HL-60/S4 (cell line): Measurements from ENCODE around the gene UFC1.

Source experiments
- in situ Hi-C: fragments of 300-500 bp; cut with MboI; formaldehyde crosslinking; loops from 2 replicates; pipeline ENCODE4 v1.14.3; 2022; ENCODE audit warnings: low sequenced_read_pairs

UFC1 gene

DNA sequence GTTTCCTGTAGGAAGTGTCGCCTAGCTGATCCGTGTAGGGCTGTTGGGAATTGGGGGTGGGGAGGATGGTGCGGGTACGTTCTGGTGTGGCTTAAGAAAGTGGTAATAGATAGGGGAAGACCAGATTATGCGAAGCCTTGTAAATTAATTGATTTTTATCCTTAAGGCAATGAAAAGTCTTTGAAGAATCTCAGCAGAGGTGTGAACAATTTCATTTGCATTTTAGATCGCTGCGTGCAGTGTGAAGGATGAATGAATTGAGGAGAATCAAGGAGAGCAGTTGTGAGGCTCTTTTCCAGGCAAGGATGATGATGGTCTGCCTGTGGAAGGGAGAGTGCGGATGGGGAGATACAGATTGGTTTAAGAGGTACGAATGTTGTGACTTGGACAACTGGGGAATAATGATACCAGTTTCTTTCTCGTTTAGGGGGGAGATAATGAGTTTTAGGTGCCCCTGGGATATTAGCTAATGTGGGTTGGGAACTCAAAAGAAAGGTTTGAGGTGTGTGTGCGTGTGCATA is 20.5 kb upstream of the UFC1 start:
- in situ Hi-C loops, result no loop called here

DNA sequence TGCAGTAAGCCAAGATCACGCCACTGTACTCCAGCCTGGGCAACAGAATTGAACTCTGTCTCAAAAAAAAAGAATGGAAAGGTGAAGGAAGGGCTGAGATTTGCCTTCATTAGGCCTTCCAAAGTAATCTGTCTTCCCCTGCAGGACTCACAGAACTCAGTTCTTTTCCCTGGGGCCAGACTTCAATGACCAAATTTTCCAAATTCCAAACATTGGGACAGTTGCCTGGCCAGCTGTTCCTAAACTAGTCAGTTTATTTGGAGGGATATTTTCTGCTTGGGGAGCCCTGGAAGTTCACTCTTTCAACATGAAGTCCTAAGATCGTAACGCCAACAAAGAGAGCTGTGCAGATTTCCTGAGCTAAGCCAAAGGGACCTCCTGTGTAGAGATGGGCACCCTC is 15.9 kb upstream of the UFC1 start:
- in situ Hi-C loops, result no loop called here

DNA sequence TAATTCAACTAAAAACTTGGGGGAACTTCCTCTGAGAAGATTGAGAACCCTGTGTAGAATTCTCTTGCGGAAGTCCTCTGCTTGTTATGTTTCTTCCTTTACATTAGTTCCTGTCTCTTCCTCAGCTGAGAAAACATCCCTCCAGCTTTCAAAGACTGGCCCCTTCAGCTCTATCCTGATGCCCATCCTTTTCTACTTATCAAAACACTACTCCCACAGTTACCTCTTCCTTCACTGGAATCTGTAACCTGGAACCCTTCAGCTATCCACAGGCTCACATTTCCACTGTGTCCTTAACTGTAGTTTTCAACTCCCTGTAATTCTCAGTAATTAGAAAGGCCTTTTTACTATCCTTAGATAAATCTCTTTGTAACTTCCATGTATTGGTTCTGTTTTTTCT is 15.3 kb upstream of the UFC1 start:
- in situ Hi-C loops, result no loop called here

DNA sequence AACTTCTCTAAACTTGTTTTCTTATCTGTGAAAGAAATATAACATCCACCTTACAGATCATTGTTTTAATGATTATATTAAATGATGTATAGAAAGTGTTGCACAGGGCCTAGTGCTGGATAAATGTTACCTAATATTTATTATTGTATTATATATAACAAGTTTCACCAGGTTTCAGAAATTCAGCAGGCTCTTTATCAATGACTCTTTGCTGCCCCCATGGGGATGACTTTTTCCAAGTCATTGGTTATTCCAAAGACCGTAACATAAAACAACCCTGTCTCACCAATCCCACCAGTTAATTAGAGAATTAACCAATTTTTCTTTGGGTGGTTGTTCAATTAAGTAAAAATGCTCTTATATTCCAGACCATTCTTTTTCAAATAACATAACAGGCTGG is 14.0 kb upstream of the UFC1 start:
- in situ Hi-C loops, result loop anchor here (10.0 kb wide), 1 partner anchor 145 kb away; no protein-coding TSS in a partner anchor

DNA sequence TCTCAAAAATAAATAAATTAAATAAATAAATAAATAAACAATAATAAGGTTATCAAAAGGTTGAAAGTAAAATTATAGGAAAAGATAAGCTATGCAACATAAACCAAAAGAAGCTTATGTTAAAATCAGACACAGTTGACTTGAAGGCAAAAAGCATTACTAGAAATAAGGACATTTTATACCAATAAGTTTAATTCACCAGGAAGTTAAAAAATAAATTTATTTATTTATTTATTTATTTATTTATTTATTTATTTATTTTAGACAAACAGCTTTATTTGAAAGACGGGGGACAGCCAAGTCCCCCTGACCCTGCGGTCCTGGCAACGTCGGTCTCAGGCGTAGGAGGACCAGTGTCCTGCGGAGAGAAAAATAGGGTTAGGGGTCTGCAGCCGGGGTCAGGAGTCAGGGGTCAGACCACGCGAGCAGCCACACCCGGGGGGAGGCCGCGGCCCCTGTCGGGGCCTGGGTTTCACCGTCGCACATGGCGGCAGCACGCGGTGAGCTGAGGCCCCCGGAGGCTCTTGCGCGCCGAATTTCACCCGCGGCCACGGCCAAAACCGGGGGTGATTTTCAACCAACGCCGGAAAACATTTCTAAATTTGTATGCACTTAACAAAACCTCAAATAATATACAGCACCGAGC is 12.9 kb upstream of the UFC1 start:
- in situ Hi-C loops, result loop anchor here (10.0 kb wide), 1 partner anchor 146 kb away; no protein-coding TSS in a partner anchor

DNA sequence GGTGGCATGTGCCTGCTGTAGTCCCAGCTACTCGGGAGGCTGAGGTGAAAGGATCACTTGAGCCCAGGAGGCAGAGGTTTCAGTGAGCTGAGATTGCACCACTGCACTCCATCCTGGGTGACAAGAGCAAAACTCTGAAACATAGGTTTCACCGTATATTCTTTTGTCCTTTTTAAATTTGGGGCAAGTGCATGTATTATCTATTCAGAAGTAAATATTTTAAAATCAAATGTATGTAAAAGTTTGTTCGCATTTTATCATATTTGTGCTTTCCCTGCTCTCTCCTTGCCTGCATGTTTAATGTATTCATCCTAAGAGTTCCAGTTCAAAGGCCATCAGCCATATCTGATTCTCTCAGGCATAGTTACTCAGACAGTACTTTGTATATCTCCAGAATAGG is 7.9 kb upstream of the UFC1 start:
- in situ Hi-C loops, result loop anchor here (10.0 kb wide), 1 partner anchor 151 kb away; no protein-coding TSS in a partner anchor

DNA sequence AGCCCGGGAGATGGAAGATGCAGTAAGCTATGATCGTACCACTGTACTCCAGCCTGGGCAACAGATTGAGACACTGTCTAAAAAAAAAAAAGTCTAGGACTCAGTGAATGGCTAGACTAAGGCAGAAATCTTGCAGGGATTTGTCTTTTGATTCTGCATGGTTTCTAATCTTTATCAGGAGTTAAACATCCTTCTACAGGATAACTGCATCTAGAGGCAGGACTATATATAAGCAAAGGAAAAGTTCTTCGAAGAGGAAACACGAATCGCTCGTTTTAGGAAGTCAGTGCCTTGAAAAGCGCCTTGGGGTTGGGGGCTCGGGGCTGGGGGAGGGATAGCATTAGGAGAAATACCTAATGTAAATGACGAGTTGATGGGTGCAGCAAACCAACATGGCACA is 602 bp upstream of the UFC1 start:
- in situ Hi-C loops, result no loop called here

DNA sequence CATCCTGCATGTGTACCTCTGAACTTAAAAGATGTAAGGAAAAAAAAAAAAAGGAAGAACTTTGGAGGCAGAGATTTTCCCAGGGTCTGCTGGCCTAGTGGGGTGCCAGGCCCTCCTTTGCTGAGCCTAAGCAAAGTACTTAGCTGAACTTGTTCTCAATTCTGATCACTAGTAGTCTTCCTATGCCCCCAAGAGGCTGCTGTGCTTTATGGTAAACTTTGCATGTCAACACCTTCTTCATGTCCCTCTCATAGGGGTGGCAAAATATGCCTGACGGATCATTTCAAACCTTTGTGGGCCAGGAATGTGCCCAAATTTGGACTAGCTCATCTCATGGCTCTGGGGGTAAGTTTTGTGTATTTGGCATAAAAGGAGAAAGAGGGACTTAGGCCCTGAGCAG is 4.1 kb downstream of the UFC1 start:
- in situ Hi-C loops, result no loop called here

DNA sequence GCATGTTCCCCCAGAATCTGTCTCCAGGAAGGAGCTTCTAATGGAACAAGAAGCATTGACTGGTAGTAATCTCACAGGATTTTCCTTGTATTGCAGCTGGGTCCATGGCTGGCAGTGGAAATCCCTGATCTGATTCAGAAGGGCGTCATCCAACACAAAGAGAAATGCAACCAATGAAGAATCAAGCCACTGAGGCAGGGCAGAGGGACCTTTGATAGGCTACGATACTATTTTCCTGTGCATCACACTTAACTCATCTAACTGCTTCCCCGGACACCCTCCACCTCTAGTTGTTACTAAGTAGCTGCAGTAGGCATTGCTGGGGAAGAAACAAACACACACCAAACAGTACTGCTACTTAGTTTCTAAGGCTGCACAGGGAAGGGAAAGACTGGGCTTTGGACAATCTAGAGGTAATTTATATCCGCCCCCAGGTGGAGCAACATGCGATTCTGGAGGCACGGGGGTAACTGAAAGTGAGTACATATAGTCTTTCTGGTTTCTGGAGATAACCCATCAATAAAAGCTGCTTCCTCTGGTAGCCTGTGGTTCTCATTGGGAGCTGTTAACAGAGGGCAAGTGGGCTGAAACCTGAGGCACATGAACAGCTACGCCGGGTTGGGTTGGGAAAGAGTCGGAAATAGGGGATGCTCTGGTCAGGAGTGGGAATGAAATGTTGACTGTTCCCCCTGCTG is 4.7 kb downstream of the UFC1 start:
- in situ Hi-C loops, result no loop called here

DNA sequence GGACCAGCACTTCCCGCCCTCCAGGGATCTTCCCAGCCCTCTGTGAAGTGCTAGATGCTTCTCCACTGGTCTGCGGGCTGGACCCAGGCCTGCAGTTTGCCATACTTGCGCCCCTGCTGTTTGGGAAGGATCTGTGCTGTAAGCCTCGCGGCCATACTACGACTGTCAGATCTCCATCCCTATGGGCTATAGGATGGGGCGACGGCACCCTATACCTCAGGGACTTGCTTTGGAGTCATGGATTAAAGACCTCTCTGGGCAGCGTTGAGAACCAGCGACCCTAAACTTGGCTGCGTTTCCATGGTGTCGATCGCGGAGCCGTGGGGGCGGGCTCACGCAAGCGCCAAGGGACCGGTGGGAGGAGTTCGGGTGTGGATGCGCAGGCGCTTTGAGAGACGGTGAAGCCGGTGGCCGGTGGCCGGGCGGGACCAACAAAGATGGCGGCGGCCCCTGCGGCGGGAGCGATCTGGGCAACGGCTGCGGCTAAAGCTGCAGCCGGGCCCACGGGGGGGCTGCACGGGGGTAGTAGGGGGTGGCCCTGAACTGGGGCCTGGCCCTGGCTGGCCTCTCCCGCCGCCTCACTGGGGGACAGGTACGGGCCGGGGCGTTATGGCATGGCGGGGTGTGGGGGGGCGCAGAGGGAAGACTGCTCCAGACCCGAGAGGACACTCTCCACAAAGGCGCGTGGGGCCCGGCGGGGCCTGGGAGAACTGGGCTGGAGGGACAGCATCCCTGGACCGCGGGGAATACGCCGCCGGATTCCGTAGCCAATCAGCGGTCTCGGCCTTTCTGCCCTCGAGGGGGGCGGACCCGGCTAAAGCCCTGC is 5.5 kb downstream of the UFC1 start, which contains the start of gene USP21:
USP21 (plus strand) TSS at position 414 of the 826 bp plus-strand sequence. CDS start 1,141 bp downstream, outside the sequence.
- in situ Hi-C loops, result no loop called here

DNA sequence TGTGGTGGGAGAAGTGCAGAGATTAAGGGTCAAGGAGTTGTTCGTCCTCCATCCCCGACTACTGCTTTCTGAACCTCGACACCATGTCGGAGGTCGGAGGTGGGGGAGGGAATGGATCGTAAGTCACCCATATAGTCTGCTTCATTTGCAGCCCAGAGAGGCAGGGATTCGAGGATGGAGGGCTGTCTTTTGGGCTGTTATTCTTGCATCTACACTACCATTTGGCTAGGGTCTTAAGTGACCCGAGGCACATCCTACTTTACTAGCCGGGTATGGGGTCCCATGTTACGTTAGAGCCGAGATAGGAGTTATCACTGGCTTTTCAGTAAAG is 6.1 kb downstream of the UFC1 start:
- in situ Hi-C loops, result no loop called here

DNA sequence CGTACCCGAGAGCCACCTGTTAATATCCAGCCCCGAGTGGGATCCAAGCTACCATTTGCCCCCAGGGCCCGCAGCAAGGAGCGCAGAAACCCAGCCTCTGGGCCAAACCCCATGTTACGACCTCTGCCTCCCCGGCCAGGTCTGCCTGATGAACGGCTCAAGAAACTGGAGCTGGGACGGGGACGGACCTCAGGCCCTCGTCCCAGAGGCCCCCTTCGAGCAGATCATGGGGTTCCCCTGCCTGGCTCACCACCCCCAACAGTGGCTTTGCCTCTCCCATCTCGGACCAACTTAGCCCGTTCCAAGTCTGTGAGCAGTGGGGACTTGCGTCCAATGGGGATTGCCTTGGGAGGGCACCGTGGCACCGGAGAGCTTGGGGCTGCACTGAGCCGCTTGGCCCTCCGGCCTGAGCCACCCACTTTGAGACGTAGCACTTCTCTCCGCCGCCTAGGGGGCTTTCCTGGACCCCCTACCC is 6.9 kb downstream of the UFC1 start:
- in situ Hi-C loops, result no loop called here

DNA sequence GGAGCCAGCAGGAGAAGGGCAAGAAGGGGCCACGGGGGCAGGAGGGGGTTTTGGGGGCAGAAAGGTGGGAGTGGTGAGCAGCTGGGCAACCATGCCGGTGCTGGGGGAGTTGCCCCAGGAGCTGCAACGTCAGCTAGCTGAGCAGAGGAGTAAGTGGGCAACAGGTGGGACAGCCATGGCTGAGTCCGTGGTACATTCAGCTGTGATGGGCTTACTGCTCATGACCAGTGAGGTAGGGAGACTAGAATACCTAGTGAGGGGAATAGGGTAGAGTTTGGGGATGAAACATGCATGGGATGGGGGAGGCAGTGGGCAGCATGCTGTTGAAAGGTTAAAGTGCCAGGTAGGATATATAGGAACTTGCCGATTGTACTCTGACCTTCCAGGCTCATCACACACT is 7.9 kb downstream of the UFC1 start:
- in situ Hi-C loops, result no loop called here

DNA sequence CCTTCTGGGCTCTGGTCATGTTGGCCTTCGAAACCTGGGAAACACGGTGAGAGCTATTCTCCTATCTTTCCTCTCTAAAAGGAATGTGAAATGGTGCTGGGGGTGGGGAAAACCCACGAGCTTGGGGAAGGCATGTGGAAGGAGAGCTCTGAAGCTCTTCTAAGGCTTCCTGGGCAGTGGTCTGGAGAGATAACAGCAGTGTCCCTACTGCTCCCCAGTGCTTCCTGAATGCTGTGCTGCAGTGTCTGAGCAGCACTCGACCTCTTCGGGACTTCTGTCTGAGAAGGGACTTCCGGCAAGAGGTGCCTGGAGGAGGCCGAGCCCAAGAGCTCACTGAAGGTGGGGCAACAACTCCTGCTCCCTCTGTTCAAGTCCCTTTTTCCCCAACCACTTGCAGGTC is 8.3 kb downstream of the UFC1 start:
- in situ Hi-C loops, result no loop called here

DNA sequence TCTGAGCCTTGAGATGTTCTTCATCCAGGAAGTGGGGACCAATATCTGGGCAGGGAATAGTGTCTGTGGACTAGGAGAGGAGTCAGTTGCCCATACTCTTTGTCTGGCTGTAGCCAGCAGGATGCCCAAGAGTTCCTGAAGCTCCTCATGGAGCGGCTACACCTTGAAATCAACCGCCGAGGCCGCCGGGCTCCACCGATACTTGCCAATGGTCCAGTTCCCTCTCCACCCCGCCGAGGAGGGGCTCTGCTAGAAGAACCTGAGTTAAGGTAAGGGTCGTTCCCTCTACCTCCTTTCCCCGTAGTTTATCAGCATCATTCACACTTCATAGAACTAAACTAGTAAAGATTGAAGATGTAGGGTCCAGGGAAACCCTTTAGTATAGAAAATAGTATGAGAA is 9.0 kb downstream of the UFC1 start:
- in situ Hi-C loops, result no loop called here

DNA sequence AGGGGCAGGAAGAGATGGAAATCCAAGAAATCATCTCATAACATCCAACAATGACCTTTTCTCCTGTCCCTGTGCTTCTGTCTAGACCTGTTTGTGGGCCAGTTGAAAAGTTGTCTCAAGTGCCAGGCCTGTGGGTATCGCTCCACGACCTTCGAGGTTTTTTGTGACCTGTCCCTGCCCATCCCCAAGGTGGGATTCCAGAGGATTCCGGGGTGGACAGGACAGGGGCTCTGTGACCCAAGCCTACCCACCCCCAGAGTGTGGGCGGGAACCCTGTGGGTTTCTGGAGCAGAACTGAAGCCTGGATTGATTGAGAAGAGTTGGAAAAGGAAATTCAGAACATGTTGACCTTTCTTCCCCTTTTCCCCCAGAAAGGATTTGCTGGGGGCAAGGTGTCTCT is 10.0 kb downstream of the UFC1 start:
- in situ Hi-C loops, result no loop called here

DNA sequence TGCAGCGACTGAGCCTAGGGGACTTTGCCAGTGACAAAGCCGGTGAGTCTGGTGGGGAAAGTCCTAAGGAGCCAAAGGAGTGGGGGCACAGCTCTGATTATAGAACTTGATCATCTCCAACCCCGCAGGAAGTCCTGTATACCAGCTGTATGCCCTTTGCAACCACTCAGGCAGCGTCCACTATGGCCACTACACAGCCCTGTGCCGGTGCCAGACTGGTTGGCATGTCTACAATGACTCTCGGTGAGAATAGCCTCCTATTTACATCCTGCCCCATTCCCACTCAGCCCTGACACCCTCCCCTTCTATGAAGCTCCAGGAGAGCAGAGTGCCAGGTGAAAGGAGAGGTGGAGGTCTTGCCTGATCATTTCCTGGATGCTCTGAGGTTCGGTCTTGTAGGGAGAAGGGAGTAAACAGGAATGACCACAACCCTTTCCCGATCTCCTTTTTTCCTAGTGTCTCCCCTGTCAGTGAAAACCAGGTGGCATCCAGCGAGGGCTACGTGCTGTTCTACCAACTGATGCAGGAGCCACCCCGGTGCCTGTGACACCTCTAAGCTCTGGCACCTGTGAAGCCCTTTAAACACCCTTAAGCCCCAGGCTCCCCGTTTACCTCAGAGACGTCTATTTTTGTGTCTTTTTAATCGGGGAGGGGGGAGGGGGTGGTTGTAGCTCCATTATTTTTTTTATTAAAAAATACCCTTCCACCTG is 11.3 kb downstream of the UFC1 start:
- in situ Hi-C loops, result no loop called here

DNA sequence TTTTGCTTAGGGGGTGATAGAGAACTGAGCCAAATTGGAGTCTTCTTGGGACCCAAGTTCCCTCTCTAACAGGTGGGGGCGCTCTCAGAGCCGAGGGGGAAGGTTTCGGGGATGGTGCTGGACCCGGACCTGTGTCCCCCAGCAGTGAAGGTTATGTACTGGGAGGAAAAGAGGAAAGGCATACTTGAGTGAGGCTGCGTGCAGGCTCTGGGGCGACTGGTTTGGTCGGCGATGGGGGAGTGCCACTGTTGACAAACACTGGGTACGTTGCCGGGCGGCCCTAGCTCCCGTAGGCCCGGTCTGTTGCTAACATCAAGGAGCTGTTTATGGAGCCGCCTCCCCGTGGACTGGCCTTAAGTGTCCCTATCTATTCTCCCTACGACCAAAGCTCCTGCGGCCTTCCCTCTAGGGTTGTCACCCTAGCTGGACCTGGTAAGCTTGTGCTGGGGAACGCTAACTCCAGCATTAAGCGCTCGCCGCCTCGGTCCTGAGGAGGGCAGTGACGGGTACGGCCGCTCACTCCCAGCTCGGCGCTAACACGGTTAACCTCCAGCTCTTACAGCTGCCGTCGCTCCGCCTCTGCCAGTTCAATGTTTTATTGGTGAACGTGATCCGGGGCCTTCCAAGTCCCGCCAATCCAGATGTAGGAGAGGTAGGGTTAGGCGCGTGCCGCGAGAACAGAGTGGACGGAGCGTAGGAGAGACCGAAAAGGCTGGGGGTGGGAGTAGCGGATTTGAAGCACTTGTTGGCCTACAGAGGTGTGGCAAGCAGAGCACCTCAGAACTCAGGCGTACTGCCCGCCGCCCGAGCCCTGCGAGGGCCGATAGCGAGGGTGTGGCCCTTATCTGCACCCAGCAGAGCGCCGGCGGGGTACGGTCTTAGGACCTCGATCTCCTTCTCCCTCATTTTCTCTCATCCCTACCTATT is 12.2 kb downstream of the UFC1 start, which contains the start of gene PPOX:
PPOX (plus strand) TSS at position 685 of the 927 bp plus-strand sequence. CDS start 422 bp downstream, outside the sequence.
- in situ Hi-C loops, result no loop called here

DNA sequence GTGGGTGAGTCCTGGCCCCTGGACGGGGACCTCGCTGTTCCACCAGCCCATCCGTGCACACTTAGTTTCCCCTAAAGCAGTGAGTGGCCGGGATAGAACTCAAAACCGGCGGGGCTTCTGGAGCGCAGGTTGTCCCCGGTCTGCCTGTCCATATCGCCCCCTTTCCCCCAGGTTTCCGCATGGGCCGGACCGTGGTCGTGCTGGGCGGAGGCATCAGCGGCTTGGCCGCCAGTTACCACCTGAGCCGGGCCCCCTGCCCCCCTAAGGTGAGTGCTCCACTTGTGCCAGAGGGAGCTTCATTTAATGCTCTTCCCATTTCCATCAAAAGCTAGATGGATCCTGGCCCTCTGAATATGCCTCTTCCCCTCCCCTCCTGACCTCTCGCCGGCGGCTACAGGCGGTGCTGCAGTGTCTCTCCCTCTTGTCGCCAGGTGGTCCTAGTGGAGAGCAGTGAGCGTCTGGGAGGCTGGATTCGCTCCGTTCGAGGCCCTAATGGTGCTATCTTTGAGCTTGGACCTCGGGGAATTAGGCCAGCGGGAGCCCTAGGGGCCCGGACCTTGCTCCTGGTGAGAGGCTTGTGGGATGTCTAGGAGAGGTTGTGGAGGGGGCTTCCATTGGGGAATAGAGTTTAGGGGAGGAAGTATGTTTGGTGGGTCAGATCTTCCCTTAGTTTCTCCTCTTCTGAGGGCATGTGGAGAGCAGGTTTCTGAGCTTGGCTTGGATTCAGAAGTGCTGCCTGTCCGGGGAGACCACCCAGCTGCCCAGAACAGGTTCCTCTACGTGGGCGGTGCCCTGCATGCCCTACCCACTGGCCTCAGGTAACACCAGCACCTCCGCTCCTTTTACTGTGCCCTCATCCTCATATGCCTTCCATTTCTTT is 13.1 kb downstream of the UFC1 start:
- in situ Hi-C loops, result no loop called here
